Activated naive CD8-positive, alpha-beta T cell treated with anti-CD3 and anti-CD28 coated beads, Interleukin-2, amount 10 ng/mL, durations not matched to agents 7 days and 5 days (primary cell): ENCODE results near the gene OR10H4. TPM values are rescaled to one million over a fixed set of nuclear protein-coding genes. Genes with fewer than 3 reads are reported as not detected.
"Not testable (repeated sequence)": the region's sequence is repeated elsewhere in the genome, so short reads cannot be mapped to it uniquely, and the experiment has no call there.

Experiments used
- ATAC-seq: fragments of 150-1000 bp; cut with Tn5 transposase; one replicate; pipeline ENCODE4 v1.10.0; 2021; ENCODE audit warnings: low read depth, moderate library complexity
- POLR2A ChIA-PET: fragments of 350-600 bp; sonication (Branson Sonifier 250); formaldehyde crosslinking; loops from one replicate; lab custom pipeline; 2021; ENCODE audit warnings: antibody characterized with exemption; lab: Charles Lee
- DNase-seq: peaks from one replicate; pipeline ENCODE4 v3.0.0; 2021
- H3K27ac Mint-ChIP-seq: one replicate; pipeline ENCODE4 v1.8.0; 2022; ENCODE audit warnings: mild to moderate bottlenecking, mixed read lengths
- H3K27me3 Mint-ChIP-seq: one replicate; pipeline ENCODE4 v1.8.0; 2022; ENCODE audit warnings: mild to moderate bottlenecking, moderate library complexity, mixed read lengths
- H3K36me3 Mint-ChIP-seq: one replicate; pipeline ENCODE4 v1.8.0; 2021; ENCODE audit warnings: mild to moderate bottlenecking, mixed read lengths
- H3K4me1 Mint-ChIP-seq: one replicate; pipeline ENCODE4 v1.8.0; 2021; ENCODE audit warnings: mixed read lengths
- H3K4me3 Mint-ChIP-seq: one replicate; pipeline ENCODE4 v1.8.0; 2022; ENCODE audit warnings: mild to moderate bottlenecking, moderate library complexity, mixed read lengths
- H3K9me3 Mint-ChIP-seq: one replicate; pipeline ENCODE4 v1.8.0; 2021; ENCODE audit warnings: mixed read lengths
- total RNA-seq, 2 experiments: library from RNA; stranded (reverse); gene quantifications; one replicate each; pipeline ENCODE4 v1.2.3, GENCODE V29; 2021

The OR10H4 gene
- total RNA-seq, 2 experiments from 2014 or later: not detected

DNA sequence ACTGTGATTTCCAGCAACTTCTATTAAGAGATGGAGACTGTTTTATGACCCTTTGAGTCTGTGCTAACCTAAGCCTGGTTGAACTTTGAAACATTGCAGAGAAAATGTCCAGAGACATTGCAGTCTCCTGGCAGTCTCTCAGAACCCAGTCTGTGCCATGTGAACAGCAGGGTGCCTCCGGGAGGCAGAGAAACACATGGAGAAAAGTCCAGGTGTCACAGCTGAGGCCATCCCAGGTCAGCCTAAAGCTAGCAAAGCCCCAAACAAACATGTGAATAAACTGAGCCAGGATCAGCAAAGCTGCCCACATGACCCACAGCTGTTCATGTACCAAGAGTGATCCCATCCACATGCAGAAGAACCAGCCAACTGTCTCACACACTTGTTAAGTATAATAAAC is 22.3 kb upstream of the OR10H4 start:
- Mint-ChIP-seq H3K4me3 (no peak overlapping the region), H3K9me3 (peaks cover 3% of the 10 kb centered on the region), H3K4me1 (no peaks in the 10 kb centered on the region), H3K27ac (no peak overlapping the region), H3K27me3 (peaks cover 16% of the 10 kb centered on the region), H3K36me3 (peaks cover 3% of the 10 kb centered on the region)
- ATAC-seq: no peak
- no peak for DNase-seq
- POLR2A ChIA-PET: no interaction called here

DNA sequence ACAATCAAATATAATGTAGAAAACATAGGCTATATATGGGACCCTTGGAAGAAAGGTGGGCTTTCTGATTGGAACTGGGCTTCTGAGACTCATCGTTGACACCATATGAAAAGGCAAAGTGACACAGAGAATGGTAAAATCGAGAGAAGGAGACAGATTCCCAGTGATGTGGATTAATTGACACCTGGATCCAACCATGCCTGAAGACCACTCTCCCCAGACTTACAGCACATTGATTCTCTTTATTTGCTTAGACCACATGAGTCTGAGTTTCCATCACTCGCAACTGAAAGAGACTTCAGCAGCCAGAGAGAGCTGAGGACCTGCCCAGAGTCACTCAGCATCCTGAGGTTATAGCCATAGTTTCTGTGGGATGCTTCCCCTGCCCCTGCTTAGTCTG is 20.5 kb upstream of the OR10H4 start:
- H3K27me3 Mint-ChIP-seq: peaks cover 14% of the 10 kb centered on the region
- no peaks in the 10 kb centered on the region for H3K4me1 Mint-ChIP-seq
- POLR2A ChIA-PET: no interaction called here
- H3K9me3 Mint-ChIP-seq: peaks cover 3% of the 10 kb centered on the region
- H3K27ac Mint-ChIP-seq: no peak overlapping the region
- ATAC-seq (no peak), DNase-seq (no peak)
- peaks cover 3% of the 10 kb centered on the region for H3K36me3 Mint-ChIP-seq
- H3K4me3 Mint-ChIP-seq: no peak overlapping the region

DNA sequence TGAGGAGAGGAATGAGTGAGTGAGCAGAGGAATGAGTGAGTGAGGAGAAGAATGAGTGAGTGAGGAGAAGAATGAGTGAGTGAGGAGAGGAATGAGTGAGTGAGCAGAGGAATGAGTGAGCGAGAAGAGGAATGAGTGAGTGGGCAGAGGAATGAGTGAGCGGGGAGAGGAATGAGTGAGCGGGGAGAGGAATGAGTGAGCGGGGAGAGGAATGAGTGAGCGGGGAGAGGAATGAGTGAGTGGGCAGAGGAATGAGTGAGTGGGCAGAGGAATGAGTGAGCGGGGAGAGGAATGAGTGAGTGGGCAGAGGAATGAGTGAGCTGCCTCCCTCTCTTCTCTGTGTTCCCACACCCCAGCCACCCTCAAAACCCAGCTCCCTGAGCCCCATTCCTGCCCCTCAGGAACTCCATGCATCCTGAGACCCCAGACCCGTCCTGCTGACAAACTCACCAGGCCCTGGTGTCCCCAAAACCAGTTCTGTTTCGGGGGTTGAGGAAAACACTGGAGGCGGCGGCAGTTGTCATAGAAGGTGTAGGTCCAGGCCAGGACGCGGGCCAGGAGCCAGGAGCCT is 15.0 kb upstream of the OR10H4 start:
- peaks cover 17% of the 10 kb centered on the region for H3K27me3 Mint-ChIP-seq
- H3K4me3 Mint-ChIP-seq, ATAC-seq, H3K36me3 Mint-ChIP-seq, DNase-seq, H3K9me3 Mint-ChIP-seq, H3K27ac Mint-ChIP-seq, H3K4me1 Mint-ChIP-seq, POLR2A ChIA-PET: not testable (repeated sequence)

GRCh38 chr19:15934332-15935078 is 14.3 kb upstream of the OR10H4 start, which contains the start of gene CYP4F11:
TSS of gene CYP4F11 (minus strand) at chr19:15934529. CDS start at chr19:15934408, 121 bp downstream.
- Mint-ChIP-seq H3K27me3 (peaks cover 17% of the 10 kb centered on the region), H3K4me3 (no peak within 1 kb of the TSS), H3K27ac (no peak within 1 kb of the TSS), H3K4me1 (no peaks in the 10 kb centered on the region), H3K36me3 (peaks cover 3% of the 10 kb centered on the region), H3K9me3 (peaks cover 3% of the 10 kb centered on the region)
- POLR2A ChIA-PET: no interaction called here
- DNase-seq: no peak
- no peak for ATAC-seq

DNA sequence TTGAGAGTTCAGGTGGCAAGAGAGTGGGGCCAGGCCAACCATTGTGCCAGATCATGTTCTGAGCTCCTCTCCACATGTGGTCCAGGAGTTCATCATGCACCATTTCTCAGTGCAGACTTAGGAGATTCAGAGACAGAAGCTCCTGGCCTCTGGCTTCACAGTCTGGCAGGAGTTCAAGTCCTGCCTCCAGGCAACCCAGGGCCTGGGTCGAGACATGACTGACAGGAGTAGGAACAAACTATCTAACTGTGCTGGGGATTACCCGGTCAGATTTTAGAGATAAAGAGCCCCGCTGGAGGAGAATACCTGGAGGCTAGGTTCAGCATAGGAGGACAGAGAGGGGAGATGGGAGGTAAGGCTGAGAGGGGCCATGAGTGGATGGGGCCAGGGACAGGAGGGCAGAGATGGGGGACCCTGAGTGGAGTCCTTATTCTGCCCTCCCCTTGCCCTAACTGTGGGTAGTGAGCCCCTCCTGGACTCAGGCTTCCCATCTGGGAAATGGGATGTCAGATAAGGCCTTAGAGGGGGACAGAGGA is 13.6 kb upstream of the OR10H4 start:
- no peak for ATAC-seq
- no peaks in the 10 kb centered on the region for H3K4me1 Mint-ChIP-seq
- DNase-seq: no peak
- H3K27me3 Mint-ChIP-seq: peaks cover 17% of the 10 kb centered on the region
- no peak overlapping the region for H3K4me3 Mint-ChIP-seq
- POLR2A ChIA-PET: no interaction called here
- no peak overlapping the region for H3K27ac Mint-ChIP-seq
- peaks cover 3% of the 10 kb centered on the region for H3K36me3 Mint-ChIP-seq
- peaks cover 3% of the 10 kb centered on the region for H3K9me3 Mint-ChIP-seq

DNA sequence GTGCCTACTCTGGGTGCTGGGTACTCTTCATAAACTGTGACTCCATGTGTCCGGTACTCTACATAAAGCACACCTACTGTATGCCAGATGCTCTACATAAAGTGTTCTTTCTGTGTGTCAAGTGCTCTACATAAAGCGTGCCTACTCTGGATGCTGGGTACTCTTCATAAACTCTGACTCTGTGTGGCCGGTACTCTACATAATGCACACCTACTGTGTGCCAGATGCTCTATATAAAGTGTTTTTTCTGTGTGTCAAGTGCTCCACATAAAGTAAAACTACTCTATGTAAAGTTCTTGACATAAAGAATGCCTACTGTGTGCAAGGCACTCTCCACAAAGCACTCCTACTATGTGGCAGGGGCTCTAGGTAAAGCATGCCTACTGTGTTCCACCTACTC is 12.6 kb upstream of the OR10H4 start:
- no peak overlapping the region for H3K27ac Mint-ChIP-seq
- no peak overlapping the region for H3K4me3 Mint-ChIP-seq
- POLR2A ChIA-PET: no interaction called here
- H3K4me1 Mint-ChIP-seq: no peaks in the 10 kb centered on the region
- H3K9me3 Mint-ChIP-seq: peaks cover 1% of the 10 kb centered on the region
- H3K36me3 Mint-ChIP-seq: peaks cover 2% of the 10 kb centered on the region
- H3K27me3 Mint-ChIP-seq: peaks cover 16% of the 10 kb centered on the region
- ATAC-seq (no peak), DNase-seq (no peak)

- no peaks in the 10 kb centered on the region for H3K4me1 Mint-ChIP-seq
- H3K27ac Mint-ChIP-seq: no peak overlapping the region
- peaks cover 17% of the 10 kb centered on the region for H3K27me3 Mint-ChIP-seq
- no peak for DNase-seq
- H3K36me3 Mint-ChIP-seq: no peaks in the 10 kb centered on the region
- no peak overlapping the region for H3K4me3 Mint-ChIP-seq
- no peaks in the 10 kb centered on the region for H3K9me3 Mint-ChIP-seq
- POLR2A ChIA-PET: no interaction called here
- ATAC-seq: no peak
These were observed 11.9 kb upstream of the OR10H4 start for GRCh38 chr19:15936950-15937349.

DNA sequence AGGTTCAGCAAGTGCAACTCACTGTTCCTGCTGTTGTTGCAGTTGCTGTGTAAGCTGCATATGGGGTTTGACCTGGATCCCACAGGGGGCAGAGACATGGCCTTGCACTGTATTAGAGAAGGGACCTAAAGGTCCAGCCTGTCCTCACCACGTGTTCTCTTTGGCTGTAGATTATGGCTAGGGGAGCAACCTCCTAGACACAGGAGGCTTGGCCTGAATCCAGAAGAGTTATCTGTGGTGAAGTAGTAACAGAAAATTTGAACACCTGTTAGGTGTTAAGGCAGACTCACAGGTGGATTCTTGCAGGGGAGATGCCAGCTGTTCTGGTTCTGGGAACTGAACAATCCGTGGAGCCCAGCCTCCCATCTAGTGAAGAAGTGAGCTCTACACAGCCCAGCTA is 11.0 kb upstream of the OR10H4 start:
- POLR2A ChIA-PET: no interaction called here
- Mint-ChIP-seq H3K36me3 (no peaks in the 10 kb centered on the region), H3K27me3 (peaks cover 20% of the 10 kb centered on the region), H3K27ac (no peak overlapping the region), H3K4me3 (no peak overlapping the region), H3K4me1 (no peaks in the 10 kb centered on the region), H3K9me3 (no peaks in the 10 kb centered on the region)
- ATAC-seq (no peak), DNase-seq (no peak)

- no peaks in the 10 kb centered on the region for H3K4me1 Mint-ChIP-seq
- POLR2A ChIA-PET: no interaction called here
- ATAC-seq: no peak
- no peaks in the 10 kb centered on the region for H3K36me3 Mint-ChIP-seq
- DNase-seq: no peak
- H3K27me3 Mint-ChIP-seq: peaks cover 42% of the 10 kb centered on the region
- H3K27ac Mint-ChIP-seq: no peak overlapping the region
- peaks cover 15% of the 10 kb centered on the region for H3K9me3 Mint-ChIP-seq
- H3K4me3 Mint-ChIP-seq: no peak overlapping the region
These were observed 4.4 kb upstream of the OR10H4 start for GRCh38 chr19:15944401-15944800.

GRCh38 chr19:15945301-15945700 is 3.5 kb upstream of the OR10H4 start:
- Mint-ChIP-seq H3K27me3 (peaks cover 42% of the 10 kb centered on the region), H3K36me3 (no peaks in the 10 kb centered on the region), H3K27ac (no peak overlapping the region), H3K4me3 (no peak overlapping the region), H3K9me3 (peaks cover 16% of the 10 kb centered on the region), H3K4me1 (no peaks in the 10 kb centered on the region)
- POLR2A ChIA-PET: no interaction called here
- no peak for DNase-seq
- no peak for ATAC-seq

DNA sequence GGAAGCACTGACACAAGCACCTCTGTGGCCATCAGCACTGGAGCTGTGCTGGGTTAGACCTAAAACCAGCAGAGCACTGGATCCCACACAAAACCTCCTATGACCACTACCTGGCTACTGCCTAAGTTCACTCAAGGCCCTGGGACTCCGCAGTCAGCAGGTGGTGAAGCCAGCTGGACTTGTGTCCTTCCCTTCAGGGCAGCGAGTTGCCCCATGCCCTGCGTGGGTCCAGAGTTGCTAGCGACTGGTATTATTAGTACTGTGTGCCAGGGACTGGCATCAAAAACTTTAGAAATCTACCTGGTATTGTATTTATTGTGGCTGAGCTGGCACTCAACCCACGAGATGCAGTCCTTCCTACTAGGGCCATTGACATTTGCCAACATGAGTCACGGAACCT is 6.0 kb downstream of the OR10H4 start:
- no peaks in the 10 kb centered on the region for H3K9me3 Mint-ChIP-seq
- H3K36me3 Mint-ChIP-seq: no peaks in the 10 kb centered on the region
- no peaks in the 10 kb centered on the region for H3K4me1 Mint-ChIP-seq
- no peak for DNase-seq
- no peak overlapping the region for H3K27ac Mint-ChIP-seq
- no peak for ATAC-seq
- POLR2A ChIA-PET: no interaction called here
- H3K4me3 Mint-ChIP-seq: no peak overlapping the region
- H3K27me3 Mint-ChIP-seq: peaks cover 33% of the 10 kb centered on the region

DNA sequence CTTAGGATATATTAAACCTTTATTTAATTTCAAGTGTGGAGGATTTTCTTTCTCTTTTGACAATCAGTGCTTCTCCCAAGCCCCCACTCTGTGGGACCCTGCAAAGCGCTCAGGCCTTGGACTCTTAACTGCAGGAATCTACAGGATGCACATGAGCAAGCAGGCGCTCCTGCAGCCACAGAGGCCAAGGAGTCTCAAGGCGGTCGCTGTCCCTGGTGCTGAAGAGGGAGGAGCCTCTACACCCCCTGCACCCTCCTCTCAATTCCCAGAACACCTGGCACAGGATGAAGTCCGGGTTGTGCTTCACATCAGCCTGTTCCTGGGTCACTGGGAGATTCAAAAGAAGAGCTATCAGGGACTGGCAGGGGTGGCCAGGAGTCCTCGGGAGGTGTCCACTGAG is 13.5 kb downstream of the OR10H4 start:
- DNase-seq (no peak), ATAC-seq (no peak)
- Mint-ChIP-seq H3K27me3 (peaks cover 10% of the 10 kb centered on the region), H3K4me3 (no peak overlapping the region), H3K36me3 (no peaks in the 10 kb centered on the region), H3K27ac (no peak overlapping the region), H3K4me1 (no peaks in the 10 kb centered on the region), H3K9me3 (peaks cover 1% of the 10 kb centered on the region)
- POLR2A ChIA-PET: no interaction called here

GRCh38 chr19:15964231-15964630 is 15.4 kb downstream of the OR10H4 start:
- Mint-ChIP-seq H3K4me1 (no peaks in the 10 kb centered on the region), H3K9me3 (peaks cover 1% of the 10 kb centered on the region), H3K4me3 (no peak overlapping the region), H3K27ac (no peak overlapping the region), H3K36me3 (no peaks in the 10 kb centered on the region), H3K27me3 (peaks cover 12% of the 10 kb centered on the region)
- no peak for DNase-seq
- no peak for ATAC-seq
- POLR2A ChIA-PET: no interaction called here

DNA sequence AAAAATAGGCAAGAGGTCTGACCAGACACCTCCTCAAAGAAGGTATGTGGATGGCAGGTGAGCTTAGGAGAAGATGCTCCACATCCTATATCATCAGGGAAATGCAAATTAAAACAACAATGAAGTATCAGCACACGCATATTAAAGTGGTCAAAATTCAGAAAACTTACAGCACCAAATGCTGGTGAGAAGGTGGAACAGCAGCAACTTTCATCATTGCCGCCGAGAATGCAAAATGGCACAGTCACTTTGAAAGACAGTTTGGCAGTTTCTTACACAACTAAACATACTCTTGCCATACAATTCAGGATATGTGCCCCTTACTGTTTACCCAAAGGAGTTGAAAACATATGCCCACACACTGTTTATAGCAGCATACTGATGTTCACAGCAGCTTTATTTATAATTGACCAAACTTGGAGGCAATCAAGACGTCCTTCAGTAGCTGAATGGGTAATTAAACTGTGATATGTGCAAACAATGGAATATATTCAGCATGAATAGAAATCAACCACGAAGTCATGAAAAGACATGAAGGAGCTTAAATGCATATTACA is 22.5 kb downstream of the OR10H4 start:
- no peak overlapping the region for H3K4me3 Mint-ChIP-seq
- POLR2A ChIA-PET: interaction anchor here (0.5 kb wide), 1 partner anchor 669 kb away, joined by 4 read pairs; no protein-coding TSS in a partner anchor
- DNase-seq (no peak), ATAC-seq (no peak)
- no peak overlapping the region for H3K27ac Mint-ChIP-seq
- peaks cover 4% of the 10 kb centered on the region for H3K9me3 Mint-ChIP-seq
- H3K4me1 Mint-ChIP-seq: no peaks in the 10 kb centered on the region
- H3K36me3 Mint-ChIP-seq: no peaks in the 10 kb centered on the region
- peaks cover 16% of the 10 kb centered on the region for H3K27me3 Mint-ChIP-seq
